ENCODE data around the gene STX18. TPM values are rescaled to one million over a fixed set of nuclear protein-coding genes. Genes with fewer than 3 reads are reported as not detected.

Gene STX18
- total RNA-seq, 2 experiments from 2014 or later: 19.5 to 20.0 TPM

GRCh38 chr4:4457803-4458553, 83.9 kb downstream of the STX18 start:
- Mint-ChIP-seq H3K36me3 (ENCODE audit: low read depth) (peaks cover 18% of the 10 kb centered on the region), H3K4me1 (ENCODE audit: low read depth) (peaks cover 26% of the 10 kb centered on the region), H3K4me3 (no peak overlapping the region), H3K9me3 (no peaks in the 10 kb centered on the region), H3K27me3 (no peaks in the 10 kb centered on the region), H3K27ac (peak overlapping the region; percentile 40)
- ChIA-PET POLR2A (no interaction called here), CTCF (interaction anchor here (0.9 kb wide), 1 partner anchor 27 kb away, joined by 3 read pairs; no protein-coding TSS in a partner anchor)
- no peak for ATAC-seq
- intact Hi-C loops (cut with micrococcal nuclease): no loop called here
- no peak for DNase-seq
- no peak for TF ChIP-seq CTCF (IDR thresholded peaks at IDR 0.05)

- H3K27ac Mint-ChIP-seq: no peak overlapping the region
- H3K4me3 Mint-ChIP-seq: no peak overlapping the region
- ChIA-PET POLR2A (no interaction called here), CTCF (no interaction called here)
- TF ChIP-seq CTCF (IDR thresholded peaks at IDR 0.05): no peak
- intact Hi-C loops (cut with micrococcal nuclease): no loop called here
- H3K4me1 Mint-ChIP-seq (ENCODE audit: low read depth): peaks cover 17% of the 10 kb centered on the region
- H3K9me3 Mint-ChIP-seq: no peaks in the 10 kb centered on the region
- DNase-seq (no peak), ATAC-seq (no peak)
- peaks cover 23% of the 10 kb centered on the region for H3K36me3 Mint-ChIP-seq (ENCODE audit: low read depth)
- no peaks in the 10 kb centered on the region for H3K27me3 Mint-ChIP-seq
These were observed 84.9 kb downstream of the STX18 start for GRCh38 chr4:4456816-4457578.

DNA sequence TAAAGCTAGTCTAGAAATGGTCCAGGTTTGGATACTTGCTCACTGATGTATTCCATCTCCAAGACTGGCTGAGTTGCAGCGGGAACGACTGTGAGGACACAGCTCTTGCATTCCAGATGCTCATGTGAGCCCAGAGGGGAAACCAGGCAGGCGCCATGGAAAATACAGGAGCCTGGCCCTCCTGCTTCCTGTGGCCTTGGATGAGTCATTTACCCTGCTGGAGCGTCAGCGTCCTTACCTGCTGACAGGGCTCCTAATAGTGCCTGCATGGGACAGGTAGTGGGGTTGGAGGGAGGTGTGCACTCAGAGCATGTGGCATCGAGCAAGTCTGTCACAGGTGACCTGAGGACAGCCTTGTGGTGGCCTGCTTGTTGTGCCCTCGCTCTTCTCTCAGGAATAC, 85.5 kb downstream of the STX18 start:
- H3K27me3 Mint-ChIP-seq: no peaks in the 10 kb centered on the region
- H3K4me1 Mint-ChIP-seq (ENCODE audit: low read depth): peaks cover 11% of the 10 kb centered on the region
- no peak overlapping the region for H3K4me3 Mint-ChIP-seq
- DNase-seq: no peak
- ATAC-seq: no peak
- CTCF ChIA-PET: no interaction called here
- peaks cover 27% of the 10 kb centered on the region for H3K36me3 Mint-ChIP-seq (ENCODE audit: low read depth)
- POLR2A ChIA-PET: no interaction called here
- H3K27ac Mint-ChIP-seq: no peak overlapping the region
- no peaks in the 10 kb centered on the region for H3K9me3 Mint-ChIP-seq
- no peak for TF ChIP-seq CTCF (IDR thresholded peaks at IDR 0.05)
- intact Hi-C loops (cut with micrococcal nuclease): no loop called here

GRCh38 chr4:4455210-4455865, 86.5 kb downstream of the STX18 start:
- POLR2A ChIA-PET: no interaction called here
- H3K27me3 Mint-ChIP-seq: no peaks in the 10 kb centered on the region
- no peak for TF ChIP-seq CTCF (IDR thresholded peaks at IDR 0.05)

More at GRCh38 chr4:4455210-4455865, 86.5 kb downstream of the STX18 start:
- DNase-seq (no peak), ATAC-seq (no peak)
- no peak overlapping the region for H3K4me3 Mint-ChIP-seq
- CTCF ChIA-PET: interaction anchor here (1.3 kb wide), 1 partner anchor 23 kb away, joined by 3 read pairs; no protein-coding TSS in a partner anchor
- H3K27ac Mint-ChIP-seq: no peak overlapping the region
- no peaks in the 10 kb centered on the region for H3K9me3 Mint-ChIP-seq
- H3K4me1 Mint-ChIP-seq (ENCODE audit: low read depth): peaks cover 3% of the 10 kb centered on the region
- intact Hi-C loops (cut with micrococcal nuclease): no loop called here
- peaks cover 27% of the 10 kb centered on the region for H3K36me3 Mint-ChIP-seq (ENCODE audit: low read depth)

Measured in activated CD8-positive, alpha-beta T cell treated with anti-CD3 and anti-CD28 coated beads for 36 hours (primary cell).